MM.1S (cell line): Measurements from ENCODE around the gene TAF1.
"Not testable (repeated sequence)": the region's sequence is repeated elsewhere in the genome, so short reads cannot be mapped to it uniquely, and the experiment has no call there.

Experiments
- EZH2phosphoT487 ChIP-seq: fragments of 300-600 bp; sonication (generic); IDR thresholded peaks from 2 replicates; pipeline ENCODE4 v1.6.1; 2018; ENCODE audit warnings: antibody characterized with exemption, low read length
- TF ChIP-seq, protein P1 (sequence below): fragments of 300-600 bp; sonication (generic); IDR thresholded peaks from 2 replicates; pipeline ENCODE4 v1.5.1; 2016; ENCODE audit warnings: antibody characterized with exemption, low read length, mixed read lengths

DNA sequence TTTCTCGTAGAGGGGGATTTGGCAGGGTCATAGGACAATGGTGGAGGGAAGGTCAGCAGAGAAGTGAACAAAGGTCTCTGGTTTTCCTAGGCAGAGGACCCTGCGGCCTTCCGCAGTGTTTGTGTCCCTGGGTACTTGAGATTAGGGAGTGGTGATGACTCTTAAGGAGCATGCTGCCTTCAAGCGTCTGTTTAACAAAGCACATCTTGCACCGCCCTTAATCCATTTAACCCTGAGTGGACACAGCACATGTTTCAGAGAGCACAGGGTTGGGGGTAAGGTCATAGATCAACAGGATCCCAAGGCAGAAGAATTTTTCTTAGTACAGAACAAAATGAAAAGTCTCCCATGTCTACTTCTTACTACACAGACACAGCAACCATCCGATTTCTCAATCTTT, 85.4 kb downstream of the TAF1 start:
- TF ChIP-seq, protein P1, sequence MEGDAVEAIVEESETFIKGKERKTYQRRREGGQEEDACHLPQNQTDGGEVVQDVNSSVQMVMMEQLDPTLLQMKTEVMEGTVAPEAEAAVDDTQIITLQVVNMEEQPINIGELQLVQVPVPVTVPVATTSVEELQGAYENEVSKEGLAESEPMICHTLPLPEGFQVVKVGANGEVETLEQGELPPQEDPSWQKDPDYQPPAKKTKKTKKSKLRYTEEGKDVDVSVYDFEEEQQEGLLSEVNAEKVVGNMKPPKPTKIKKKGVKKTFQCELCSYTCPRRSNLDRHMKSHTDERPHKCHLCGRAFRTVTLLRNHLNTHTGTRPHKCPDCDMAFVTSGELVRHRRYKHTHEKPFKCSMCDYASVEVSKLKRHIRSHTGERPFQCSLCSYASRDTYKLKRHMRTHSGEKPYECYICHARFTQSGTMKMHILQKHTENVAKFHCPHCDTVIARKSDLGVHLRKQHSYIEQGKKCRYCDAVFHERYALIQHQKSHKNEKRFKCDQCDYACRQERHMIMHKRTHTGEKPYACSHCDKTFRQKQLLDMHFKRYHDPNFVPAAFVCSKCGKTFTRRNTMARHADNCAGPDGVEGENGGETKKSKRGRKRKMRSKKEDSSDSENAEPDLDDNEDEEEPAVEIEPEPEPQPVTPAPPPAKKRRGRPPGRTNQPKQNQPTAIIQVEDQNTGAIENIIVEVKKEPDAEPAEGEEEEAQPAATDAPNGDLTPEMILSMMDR = not testable (repeated sequence)
- not testable (repeated sequence) for TF ChIP-seq EZH2phosphoT487
